OCI-LY7 (cell line): ENCODE results near the gene C1orf105.

Experiments
- CTCF ChIP-seq: fragments of 200-600 bp; sonication (generic); conservative IDR thresholded peaks from 2 replicates; pipeline ENCODE4 v1.5.1; 2014; ENCODE audit warnings: mild to moderate bottlenecking, antibody characterized with exemption, low read length, moderate library complexity, mixed read lengths
- EZH2phosphoT487 ChIP-seq: fragments of 200-600 bp; sonication (generic); IDR thresholded peaks from 2 replicates; pipeline ENCODE4 v1.6.1; 2018; ENCODE audit warnings: low read depth, borderline replicate concordance, mild to moderate bottlenecking, mixed run types, antibody characterized with exemption, low read length, moderate library complexity, mixed read lengths

GRCh38 chr1:172449585-172450523, 29.4 kb downstream of the C1orf105 start:
- TF ChIP-seq CTCF: peak; percentile 81
- no peak for TF ChIP-seq EZH2phosphoT487
